DOHH2 (cell line): ENCODE results near the gene IGF2BP2.

Source experiments
- EZH2phosphoT487 ChIP-seq: fragments of 200-600 bp; sonication (generic); IDR thresholded peaks from 2 replicates; pipeline ENCODE4 v1.6.1; 2017; ENCODE audit warnings: borderline replicate concordance, mild to moderate bottlenecking, antibody characterized with exemption, low read length, moderate library complexity, mixed read lengths
- TF ChIP-seq, protein P1 (sequence below): fragments of 200-600 bp; sonication (generic); IDR thresholded peaks from one replicate; pipeline ENCODE4 v1.5.1; 2014; ENCODE audit warnings: antibody characterized with exemption, mild to moderate bottlenecking, low read depth, low read length; ENCODE audit not compliant: poor library complexity, severe bottlenecking

DNA sequence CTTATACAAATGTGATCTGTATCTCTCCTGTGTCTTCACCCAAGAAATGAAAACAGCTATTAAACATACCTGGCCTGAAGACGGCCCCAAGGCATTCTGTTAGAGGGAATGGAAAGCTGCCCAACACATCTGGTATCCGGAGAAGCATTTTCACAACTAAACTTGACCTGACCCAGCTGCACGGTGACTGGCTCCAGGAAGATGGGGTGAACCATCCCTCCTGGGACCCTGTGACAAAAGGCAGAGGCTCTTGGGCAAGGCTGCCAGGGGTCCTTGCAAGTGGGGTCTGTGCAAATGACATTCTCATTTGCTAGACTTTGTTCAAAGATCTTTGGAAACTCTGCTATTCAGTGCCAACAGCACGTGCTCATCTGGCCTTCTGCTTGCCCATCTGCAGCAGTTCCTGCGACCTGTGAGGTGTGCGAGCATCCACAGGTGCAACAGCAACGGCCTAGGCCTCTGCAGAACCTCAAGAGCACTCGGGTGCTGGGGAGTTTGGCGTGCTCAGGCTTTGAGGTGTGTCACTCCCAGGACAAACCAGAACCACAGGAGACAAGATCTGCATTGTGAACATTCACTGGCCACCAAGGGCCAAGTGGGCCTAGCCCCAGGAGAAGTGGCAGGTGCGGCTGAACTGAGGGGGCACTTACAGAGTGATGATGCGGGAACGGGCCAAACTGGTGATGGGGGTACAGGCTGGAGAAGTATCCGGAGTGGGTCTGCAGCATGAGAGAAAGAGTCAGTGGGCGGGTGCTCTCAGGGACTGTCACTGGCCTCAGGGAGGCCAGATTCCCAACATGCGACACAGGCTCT is 166.9 kb downstream of the IGF2BP2 start:
- TF ChIP-seq, protein P1, sequence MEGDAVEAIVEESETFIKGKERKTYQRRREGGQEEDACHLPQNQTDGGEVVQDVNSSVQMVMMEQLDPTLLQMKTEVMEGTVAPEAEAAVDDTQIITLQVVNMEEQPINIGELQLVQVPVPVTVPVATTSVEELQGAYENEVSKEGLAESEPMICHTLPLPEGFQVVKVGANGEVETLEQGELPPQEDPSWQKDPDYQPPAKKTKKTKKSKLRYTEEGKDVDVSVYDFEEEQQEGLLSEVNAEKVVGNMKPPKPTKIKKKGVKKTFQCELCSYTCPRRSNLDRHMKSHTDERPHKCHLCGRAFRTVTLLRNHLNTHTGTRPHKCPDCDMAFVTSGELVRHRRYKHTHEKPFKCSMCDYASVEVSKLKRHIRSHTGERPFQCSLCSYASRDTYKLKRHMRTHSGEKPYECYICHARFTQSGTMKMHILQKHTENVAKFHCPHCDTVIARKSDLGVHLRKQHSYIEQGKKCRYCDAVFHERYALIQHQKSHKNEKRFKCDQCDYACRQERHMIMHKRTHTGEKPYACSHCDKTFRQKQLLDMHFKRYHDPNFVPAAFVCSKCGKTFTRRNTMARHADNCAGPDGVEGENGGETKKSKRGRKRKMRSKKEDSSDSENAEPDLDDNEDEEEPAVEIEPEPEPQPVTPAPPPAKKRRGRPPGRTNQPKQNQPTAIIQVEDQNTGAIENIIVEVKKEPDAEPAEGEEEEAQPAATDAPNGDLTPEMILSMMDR: no peak
- TF ChIP-seq EZH2phosphoT487: no peak
